IPS-NIHi11 (cell line): Measurements from ENCODE around the gene YWHAQ.

Source experiments
- DNase-seq: peaks from one replicate; pipeline ENCODE4 v3.0.0; 2012; ENCODE audit warnings: mixed read lengths, low spot score

The YWHAQ gene

DNA sequence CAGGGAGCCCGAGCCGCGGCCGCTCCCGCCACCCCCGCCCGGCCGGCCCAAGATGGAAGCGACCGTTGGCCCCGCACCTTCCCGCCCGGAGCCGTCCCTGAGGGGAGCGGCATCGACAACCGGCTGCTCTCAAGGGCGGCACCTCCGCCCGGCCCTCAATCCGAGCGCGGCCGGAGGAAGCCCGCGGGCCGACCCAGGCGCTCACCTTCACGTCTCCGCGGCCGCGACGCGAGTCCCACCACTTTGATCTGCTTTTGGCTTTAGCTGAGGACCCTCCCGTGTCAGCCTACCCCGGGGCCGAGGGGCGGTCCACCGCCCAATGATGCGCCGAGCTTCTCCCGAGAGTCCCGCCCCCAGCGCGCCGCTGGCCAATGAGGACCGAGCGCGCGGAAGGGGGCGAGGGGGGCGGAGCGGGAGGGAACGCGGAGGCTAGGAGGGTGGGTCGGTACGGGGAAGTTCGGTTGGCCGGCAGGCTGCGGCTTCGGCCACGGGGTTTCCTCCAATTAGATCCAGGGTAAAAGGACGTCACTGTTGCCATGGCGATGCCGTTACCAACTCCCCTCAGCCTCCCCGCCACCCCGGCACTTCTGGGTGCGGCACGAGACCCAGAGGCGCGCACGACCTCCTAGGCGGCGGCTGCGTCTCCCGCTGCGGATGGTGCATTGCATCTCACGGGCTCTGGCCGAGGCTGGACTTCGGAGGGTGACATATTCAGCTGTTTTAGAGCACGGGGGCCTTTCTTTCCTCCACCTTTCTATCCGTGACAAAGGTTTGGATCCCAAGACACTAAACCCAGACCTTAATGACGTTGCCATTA lies at the start of gene YWHAQ:
TSS of gene YWHAQ (minus strand) at position 262 of the 817 bp plus-strand sequence. CDS start 545 bp downstream, outside the sequence.
- DNase-seq = peak; percentile 99

DNA sequence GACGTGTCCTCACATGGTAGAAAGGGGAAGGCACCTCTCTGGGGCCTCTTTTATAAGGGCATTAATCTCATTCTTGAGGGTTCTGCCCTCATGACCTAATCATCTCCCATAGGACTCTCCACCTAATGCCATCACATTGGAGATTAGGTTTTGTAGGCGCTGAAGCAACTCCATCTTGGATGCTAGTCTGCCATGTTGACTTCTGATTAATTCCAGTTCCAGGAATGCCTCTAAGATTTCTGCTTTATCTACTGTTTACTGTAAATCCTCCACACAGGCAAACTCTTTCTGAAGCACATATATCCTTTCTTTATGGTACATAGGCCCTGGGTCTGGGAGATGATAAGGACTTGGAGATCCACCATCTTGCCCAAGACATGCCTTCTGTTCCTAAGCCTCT lies 49.3 kb upstream of the YWHAQ start:
- no peak for DNase-seq

DNA sequence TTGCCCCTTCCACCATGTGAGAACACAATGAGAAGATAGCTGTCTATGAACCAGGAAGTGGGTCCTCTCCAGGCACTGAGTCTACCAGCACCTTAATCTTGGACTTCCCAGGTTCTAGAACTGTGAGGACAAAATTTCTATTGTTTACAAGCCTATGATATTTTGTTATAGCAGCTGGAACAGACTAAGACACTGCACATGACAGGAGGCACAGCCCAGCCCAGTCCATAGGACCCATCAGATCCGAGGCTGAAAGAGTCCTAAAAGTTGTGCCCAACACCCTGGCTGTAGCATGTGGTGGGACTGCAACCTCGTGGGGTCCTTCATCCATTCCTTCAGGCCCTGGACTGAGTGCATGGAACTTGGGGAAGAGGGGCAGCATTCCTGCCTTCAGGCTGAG lies 48.4 kb upstream of the YWHAQ start:
- DNase-seq = no peak

DNA sequence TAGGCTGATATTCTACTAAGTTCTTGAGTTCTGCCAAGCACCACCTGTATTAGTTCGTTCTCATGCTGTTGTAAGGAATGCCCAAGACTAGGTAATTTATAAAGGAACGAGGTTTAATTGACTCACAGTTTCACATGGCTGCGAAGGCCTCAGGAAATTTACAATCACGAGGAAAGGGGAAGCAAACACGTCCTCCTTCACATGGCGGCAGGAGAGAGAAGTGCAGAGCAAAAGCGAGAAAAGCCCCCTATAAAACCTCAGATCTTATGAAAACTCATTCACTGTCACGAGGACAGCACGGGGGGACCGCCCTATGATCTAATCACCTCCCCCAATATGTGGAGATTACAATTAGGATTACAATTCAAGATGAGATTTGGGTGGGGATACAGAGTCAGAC lies 47.7 kb upstream of the YWHAQ start:
- DNase-seq = no peak

DNA sequence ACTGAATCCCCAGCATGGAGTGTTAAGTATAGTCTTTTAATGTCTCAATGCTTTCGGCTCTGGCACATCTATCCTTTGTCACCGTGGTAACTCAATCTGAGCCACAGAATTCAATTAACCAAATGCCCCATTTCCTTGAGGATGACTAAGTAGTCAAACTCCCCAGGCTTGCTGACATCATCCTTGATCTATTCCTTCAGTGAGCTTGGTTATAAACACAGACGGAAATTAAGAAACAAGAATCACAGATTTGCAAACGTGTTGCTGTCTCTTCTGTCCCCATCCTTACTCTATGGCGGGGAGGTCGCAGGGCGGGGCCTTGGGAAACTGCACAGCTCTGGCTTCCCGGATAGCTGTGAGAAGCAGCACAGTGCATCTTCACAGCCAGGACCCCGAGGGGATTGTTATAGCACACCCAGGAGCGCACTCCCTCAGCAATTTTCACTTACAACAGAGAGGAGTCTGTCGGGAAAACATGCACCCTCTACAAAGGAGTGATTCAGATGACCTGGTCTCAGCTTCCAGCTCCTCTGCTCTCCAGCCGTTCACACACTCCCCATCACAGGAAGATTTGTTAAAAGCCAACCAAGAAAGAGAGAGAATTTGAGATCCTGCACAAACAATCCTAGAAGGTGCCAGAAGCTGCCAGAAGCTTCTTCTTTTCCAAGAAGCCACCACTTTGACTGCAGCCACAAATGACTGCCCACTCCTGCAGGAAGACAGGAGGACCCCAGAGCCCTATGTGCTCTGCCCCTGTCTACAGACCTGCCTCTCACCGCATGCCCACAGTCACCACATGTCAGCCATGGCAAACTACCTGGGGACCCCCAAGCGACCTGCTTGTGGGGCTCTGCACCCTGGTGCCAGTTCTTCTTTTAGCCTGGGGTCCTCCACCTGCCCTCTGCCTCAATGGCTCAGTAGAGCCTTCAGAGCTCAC lies 44.9 kb upstream of the YWHAQ start:
- peak; percentile 25 for DNase-seq

DNA sequence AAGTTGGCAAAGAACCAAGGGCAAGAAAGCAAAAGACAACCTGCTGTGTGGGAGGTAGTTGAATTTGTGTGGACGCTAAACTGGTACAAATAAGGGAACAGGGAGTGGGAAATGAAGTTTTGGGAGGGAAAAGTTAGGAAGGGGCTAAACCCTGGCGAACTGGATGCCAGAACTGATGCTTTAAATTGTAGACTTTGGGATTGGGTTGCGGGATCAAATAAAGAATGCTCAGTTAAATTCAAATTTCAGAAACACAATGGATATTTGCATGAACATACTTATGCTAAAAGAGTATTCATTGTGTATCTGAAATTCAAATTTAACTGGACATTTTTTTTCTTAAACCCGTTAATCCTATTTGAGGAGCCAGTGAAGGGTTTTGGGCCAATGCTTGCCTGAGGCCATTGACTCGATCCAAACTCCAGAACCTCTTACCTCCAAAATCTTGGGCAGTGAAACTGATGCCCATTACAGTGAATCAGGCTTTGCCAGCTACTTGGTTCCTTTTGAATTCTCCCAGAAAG lies 44.2 kb upstream of the YWHAQ start:
- no peak for DNase-seq

DNA sequence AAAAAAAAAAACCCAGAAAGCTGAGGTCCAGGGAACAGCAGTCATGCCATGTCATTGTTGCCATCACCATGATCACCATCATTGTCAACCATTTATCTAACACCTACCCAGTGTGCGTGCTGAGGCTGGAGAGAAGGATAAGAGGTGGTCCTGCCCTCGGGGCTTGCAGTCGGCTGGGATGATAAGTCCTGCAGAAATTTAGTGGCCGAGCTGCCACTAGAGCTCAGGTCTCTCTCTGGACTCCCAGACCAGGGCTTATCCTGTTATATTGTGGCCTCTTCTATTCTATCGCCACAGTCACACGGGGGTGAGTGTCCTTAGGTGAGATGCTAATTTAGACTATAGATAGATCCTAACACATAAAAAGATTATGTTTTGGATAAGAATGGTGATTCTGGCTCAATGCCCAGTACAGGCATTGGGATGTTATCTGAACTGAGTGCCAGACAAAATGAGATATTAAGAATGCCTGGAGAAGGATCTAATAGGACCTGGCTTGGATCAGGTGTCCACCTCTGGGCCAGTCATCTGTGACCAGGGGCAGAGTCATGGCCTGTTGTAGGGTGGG lies 43.2 kb upstream of the YWHAQ start:
- DNase-seq = no peak

DNA sequence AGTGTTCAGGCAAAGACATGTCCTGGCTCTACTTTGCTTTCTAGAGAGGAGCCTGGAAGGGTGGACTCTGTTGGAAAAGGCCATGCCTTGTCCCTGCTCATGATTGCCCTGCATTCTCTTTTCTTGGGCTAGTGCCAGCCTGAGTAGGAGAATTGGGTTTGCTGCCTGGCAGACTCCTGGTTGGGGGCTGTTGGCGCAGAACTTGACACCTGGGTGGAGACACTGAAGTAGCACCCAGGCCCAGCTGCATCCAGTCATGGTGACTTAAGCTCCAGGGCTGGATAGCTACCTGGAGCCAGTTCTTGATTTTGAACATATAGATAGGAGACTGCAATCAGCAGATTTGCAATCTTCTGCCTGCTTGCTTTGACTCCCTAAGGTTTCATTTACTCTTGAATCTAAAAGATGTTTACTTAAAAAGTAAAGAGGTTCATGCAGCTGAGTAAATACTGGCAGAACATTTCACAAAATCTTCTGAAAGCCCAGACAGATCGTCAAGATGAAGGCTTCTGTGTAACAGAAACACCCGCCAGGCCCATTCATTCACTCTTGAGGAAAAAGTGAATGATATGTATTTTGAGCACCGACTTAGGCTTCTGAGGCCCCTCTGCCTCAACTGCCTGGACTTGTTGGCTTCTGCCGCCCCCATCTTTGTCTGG lies 38.0 kb upstream of the YWHAQ start:
- DNase-seq = peak; percentile 41

DNA sequence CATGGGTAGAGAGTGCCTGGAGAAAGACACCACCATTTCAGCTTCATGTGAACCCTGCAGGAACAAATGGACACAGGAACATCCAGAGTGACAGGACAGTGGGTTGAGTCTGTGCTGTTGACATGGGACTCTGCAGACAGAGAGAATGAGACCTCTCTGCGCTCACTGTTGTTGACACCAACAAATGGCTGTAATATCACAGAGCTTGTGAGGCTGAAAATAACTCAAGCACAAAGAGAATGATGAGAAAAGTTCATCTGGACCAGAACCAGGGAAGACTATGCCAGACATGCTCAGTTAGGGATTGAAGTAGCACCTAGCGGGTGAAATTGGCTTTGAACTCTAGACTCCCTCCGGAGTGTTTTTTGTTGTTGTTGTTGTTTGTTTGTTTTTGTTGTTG lies 37.0 kb upstream of the YWHAQ start:
- no peak for DNase-seq

DNA sequence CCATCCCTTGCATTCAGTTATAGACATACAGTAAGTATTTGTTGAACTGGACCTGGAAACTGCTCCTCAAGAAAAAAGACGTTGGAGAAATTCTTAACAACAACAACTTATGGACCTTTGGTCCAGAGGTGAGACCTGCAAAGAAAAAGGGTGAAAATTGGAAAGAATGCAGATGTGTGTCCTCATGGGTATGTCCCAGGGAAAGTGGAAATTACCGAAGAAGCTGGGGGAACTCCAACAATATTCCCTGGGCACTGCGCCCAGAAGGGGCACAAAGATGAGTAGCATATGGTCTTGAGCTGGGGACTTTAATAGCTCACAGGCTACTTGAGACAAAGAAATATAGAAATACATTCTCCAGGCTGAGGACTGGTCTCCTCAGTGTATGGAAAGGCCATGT lies 35.5 kb upstream of the YWHAQ start:
- DNase-seq = no peak

DNA sequence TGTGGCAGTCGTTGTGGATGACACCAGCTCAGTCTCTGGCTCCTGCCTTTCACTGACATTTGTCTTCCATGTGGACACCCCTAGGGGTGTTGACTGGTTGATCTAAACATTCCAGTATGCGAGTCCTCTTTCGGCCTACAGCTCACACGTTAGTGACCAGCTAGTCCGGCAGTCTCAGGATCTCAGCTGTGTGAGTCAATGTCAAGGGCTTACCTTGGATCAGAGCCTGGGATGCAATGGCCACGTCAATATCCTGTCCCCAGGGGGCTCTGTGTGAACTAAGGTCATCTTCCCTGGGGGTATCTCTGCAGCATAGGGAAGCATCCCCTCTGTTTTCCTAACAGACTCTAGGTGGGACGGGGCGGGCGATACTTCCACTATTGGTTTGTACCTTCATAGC lies 35.1 kb upstream of the YWHAQ start:
- DNase-seq = no peak

DNA sequence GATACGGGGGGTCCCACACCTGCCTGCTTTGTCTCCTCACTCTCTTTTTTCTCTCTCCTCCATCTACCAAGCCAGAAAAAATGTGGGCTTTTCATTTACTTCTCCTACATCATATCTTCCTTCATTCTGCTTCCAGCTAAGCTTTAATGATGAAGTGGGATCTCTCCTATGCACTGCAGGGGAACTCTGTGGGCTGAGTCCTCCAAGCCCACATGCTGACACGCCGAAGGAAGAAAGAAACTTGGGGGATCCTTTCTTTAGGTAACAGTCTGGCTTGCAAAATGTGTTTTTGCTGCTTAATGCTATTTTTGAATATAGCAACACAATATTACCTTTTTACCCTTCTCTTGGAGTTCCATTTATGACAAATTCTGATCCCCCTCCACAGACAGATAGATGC lies 33.6 kb upstream of the YWHAQ start:
- no peak for DNase-seq

DNA sequence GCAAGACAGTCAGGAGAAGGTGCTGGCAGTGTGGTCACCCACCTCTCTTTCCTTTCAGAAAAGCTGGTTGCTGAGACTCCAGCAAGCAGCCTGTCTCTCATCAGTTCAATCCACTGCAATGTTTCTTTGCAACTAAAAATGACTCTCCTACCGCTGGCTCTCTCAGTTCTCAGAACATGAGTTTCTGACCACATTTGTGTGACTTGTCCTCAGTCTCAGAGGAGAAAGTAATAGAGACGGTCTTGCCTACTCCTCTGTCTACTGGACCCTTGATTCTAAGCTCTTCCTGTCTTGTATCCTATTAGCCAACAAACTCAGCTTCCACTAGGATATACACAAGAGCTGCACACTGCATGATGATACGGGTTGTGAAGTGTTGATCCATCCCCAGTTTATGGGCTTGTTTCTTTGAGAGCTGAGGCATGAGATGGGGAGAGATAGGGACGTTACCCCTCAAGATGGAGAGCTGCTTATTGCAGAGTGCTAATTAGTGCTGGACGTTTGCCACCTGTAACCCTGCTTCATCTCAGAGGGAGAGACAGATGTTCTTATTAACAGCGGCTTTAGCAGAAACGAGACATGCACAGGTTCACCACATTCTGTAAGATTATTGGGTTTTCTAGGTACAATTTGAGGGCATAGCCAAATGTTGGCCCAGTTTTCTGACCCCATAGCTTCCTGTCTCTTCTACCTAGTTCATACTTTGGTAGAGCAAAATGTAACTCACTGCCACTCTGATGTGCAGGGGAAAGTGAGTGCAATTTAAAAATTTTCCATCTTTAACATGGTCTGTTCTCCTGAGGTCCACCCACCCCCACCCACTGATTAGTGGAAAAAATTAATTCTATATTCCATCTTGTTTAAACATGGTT lies 32.4 kb upstream of the YWHAQ start:
- DNase-seq = no peak

DNA sequence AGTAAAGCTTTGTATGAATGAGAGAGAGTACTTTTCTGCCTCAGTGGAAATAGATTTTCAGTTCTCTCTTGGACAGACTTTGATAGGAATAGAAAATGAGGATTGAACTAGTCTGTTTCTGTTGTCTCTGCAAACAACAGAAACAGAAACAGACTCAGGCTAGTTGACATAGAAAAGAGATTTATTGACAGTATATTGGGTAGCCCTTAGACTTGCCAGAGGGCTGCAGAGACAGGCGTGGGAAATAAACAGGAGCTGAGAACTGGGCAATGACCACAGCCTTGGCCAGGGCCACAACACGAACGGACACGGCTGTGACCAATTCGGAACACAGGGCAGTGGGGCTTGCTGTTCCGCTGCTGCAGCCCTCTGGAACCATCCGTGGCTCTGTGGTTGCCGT lies 30.5 kb upstream of the YWHAQ start:
- no peak for DNase-seq

DNA sequence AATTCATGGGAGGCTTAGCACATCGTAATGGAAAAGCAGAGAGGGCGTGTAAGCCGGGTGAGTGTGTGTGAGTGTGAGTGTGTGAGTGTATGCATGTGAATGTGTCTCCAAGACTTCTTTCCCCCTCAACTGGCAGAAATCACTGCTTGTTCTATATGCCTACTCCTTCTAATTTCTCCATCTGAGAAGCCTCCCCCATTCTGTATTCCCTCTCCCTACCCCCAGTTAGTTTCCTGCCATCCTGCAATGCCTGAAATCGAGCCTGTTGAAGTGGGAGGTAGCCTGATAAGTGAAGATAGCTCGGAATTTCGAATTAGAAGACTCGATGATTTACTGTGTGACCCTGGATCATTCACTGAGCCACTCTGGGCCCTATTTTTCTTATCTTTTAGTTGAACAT lies 30.0 kb upstream of the YWHAQ start:
- no peak for DNase-seq

DNA sequence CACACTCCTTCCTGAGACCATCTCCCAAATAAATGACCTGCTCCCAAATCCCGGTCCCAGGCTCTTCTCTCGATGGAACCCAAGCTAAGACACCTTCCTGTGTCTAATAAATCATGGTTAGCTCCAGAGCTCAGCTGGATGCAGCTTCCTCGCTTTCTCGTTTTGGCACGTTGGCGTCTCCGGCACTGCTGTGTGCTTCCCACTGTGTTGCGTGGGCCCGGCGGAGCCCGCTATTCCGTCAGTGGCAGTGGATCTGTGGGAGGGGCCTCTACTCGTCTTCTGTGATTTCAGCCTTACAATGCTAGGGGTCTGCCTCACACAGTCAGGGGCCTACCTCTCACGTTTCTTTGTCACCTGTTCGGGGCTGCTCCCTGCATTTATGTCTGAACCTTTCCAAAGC lies 29.4 kb upstream of the YWHAQ start:
- DNase-seq = no peak

DNA sequence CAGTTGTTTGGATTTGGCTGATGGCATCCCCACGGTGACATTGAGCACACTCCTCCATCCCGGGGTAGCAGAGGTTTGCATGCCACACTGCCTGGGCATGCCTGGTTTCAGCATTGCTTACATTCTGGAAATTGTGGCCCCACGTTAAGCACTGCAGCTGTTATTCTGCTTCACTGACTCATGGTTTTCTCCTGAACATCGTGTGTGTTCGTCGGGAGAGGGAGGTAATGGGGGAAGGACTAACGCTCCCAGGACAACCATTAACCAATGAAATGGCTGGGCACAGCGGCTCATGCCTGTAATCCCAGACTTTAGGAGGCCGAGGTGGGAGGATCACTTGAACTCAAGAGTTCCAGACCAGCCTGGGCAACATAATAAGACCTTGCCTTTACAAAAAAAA lies 28.2 kb upstream of the YWHAQ start:
- DNase-seq = no peak

DNA sequence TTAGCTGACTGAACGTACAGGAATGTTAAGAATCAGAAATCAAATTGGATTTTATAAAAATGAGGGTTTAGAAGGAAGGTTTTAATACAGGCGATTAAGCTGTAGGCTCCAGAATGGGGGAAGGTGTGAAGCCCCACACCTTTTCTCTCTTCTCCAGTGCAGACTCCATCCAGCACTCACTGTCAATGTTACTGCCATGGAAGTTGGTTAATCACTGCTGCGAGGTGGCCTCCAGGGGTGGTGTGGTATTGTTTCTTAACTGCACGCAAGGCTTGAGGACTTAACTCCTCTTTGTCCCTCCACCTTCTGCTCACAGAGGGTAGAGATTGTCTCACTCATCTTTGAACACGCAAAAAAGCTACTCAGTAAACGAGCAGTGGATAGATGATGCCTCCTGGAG lies 26.9 kb upstream of the YWHAQ start:
- peak; percentile 31 for DNase-seq

DNA sequence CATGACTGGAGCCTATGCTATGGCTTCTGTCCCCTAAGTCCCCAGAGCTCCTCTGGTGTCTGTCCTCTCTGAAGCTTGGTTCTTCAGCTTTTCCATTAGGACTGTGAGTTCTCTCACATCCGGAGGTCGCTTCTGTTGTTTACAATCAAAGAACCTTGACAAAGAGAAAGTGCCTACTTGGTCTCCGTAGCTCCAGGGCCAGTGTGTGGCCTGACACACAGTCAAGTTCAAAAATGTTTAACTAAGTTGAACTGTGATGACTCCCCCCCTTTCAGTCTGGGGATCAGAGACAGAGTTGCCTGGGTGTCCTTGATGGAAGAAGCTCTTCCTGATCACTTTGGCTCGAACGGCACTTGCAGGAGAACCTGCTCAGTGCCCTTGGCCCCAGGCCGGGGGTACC lies 26.3 kb upstream of the YWHAQ start:
- no peak for DNase-seq

DNA sequence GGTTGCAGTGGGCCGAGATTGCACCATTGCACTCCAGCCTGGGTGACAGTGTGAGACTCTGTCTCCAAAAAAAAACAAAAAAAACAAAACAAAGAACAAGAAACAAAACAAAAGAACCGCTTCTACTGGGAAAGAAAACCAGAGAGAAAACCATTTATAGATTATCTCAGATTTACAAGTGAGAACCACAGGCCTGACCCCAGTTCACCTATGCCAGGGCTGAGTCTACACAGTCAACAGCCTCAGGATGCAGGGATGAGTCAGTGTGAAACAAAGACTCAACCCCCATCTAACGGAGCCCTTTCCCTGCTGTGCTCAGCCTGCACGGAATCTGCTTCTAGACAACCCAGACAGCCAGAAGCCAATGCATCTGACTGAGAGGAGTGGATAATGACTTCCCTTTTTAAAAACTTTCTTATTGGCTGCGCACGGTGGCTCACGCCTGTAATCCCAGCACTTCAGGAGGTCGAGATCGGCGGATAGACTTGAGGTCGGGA lies 25.5 kb upstream of the YWHAQ start:
- DNase-seq = peak; percentile 39
